PFSK-1 (cell line): ENCODE data around the gene RTCA.

Experiments used
- FOXP2 ChIP-seq: optimal IDR thresholded peaks from 2 replicates; pipeline ENCODE3; 2011; ENCODE audit warnings: borderline replicate concordance, control low read depth, inconsistent platforms; ENCODE audit not compliant: insufficient read depth; ENCODE audit errors: extremely low read length, extremely low read depth
- POLR2AphosphoS5 ChIP-seq: IDR thresholded peaks from 2 replicates; pipeline ENCODE4 v1.6.1; 2012; ENCODE audit warnings: low read depth, mild to moderate bottlenecking, control low read depth, low read length, moderate library complexity
- SIN3A ChIP-seq: IDR thresholded peaks from 2 replicates; pipeline ENCODE4 v1.6.1; 2012; ENCODE audit warnings: mild to moderate bottlenecking, low read length, moderate library complexity, borderline replicate concordance; ENCODE audit not compliant: insufficient read depth
- TAF1 ChIP-seq: IDR thresholded peaks from 2 replicates; pipeline ENCODE4 v1.6.1; 2012; ENCODE audit warnings: low read length, control low read depth, borderline replicate concordance; ENCODE audit not compliant: insufficient read depth
- TF ChIP-seq, protein P1 (sequence below), 2 experiments: IDR thresholded peaks; 2 replicates each; pipeline versions ENCODE4 v1.6.1 to v1.8.0; 2011 to 2012; ENCODE audit warnings: low read depth in 2 of 2, low read length in 2 of 2, control low read depth in 1 of 2, inconsistent platforms in 1 of 2, mild to moderate bottlenecking in 1 of 2, moderate library complexity in 1 of 2; ENCODE audit not compliant: insufficient read depth in 1 of 2

The RTCA gene

DNA sequence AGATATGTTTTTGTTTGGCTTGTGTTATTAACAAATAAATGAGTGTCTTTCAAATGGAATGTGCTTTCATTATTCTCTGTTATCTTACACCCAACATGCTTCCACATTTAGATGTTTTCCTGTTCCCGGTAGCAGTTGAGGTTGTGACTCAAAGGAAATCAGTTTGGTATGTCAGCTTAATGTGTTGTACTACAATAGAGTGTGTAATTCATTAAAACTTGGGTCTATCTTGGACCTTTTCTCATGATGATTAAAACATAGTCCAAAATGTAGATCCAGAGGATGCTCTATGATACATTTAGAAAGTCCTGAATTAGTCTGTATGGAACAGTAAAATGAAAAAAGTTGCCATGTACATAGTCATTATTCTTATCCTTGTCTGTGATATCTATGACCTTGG is 26.7 kb downstream of the RTCA start:
- TF ChIP-seq POLR2AphosphoS5 (no peak), TAF1 (no peak), FOXP2 (no peak), SIN3A (no peak)
- TF ChIP-seq, protein P1, sequence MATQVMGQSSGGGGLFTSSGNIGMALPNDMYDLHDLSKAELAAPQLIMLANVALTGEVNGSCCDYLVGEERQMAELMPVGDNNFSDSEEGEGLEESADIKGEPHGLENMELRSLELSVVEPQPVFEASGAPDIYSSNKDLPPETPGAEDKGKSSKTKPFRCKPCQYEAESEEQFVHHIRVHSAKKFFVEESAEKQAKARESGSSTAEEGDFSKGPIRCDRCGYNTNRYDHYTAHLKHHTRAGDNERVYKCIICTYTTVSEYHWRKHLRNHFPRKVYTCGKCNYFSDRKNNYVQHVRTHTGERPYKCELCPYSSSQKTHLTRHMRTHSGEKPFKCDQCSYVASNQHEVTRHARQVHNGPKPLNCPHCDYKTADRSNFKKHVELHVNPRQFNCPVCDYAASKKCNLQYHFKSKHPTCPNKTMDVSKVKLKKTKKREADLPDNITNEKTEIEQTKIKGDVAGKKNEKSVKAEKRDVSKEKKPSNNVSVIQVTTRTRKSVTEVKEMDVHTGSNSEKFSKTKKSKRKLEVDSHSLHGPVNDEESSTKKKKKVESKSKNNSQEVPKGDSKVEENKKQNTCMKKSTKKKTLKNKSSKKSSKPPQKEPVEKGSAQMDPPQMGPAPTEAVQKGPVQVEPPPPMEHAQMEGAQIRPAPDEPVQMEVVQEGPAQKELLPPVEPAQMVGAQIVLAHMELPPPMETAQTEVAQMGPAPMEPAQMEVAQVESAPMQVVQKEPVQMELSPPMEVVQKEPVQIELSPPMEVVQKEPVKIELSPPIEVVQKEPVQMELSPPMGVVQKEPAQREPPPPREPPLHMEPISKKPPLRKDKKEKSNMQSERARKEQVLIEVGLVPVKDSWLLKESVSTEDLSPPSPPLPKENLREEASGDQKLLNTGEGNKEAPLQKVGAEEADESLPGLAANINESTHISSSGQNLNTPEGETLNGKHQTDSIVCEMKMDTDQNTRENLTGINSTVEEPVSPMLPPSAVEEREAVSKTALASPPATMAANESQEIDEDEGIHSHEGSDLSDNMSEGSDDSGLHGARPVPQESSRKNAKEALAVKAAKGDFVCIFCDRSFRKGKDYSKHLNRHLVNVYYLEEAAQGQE (IDR thresholded peaks at IDR 0.05; ENCODE audit: insufficient read depth in 1 of 2, low read depth in 2 of 2, low read length in 2 of 2): no peak

- 0 out of 2 replicates have a peak, but pooled peaks have one; percentile 8 for TF ChIP-seq POLR2AphosphoS5
- no peak for TF ChIP-seq SIN3A
- no peak for TF ChIP-seq FOXP2
These were observed 30.1 kb downstream of the RTCA start for GRCh38 chr1:100296140-100296539.

DNA sequence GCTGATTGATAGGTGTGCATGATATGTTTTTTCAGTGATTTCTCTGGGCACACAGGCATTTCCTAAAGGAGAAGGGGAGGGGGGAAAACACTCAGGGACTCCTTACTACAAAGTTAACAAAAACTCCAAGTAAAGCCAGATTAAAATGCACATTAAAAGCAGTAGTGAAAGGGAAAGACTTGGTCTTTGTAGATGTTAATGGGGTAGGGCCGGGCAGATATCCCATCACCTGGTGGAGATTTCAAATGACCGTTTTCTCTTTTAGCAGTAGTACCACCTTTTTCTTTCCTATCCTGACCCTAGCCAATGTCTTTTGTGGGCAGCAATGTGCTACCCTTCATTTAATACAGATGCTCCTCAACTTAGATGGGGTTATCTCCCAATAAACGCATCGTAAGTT is 32.5 kb downstream of the RTCA start:
- TF ChIP-seq POLR2AphosphoS5: no peak
- no peak for TF ChIP-seq FOXP2
- TF ChIP-seq SIN3A: no peak
- TF ChIP-seq, protein P1 (IDR thresholded peaks at IDR 0.05; ENCODE audit: insufficient read depth in 1 of 2, low read depth in 2 of 2, low read length in 2 of 2): no peak
- no peak for TF ChIP-seq TAF1

DNA sequence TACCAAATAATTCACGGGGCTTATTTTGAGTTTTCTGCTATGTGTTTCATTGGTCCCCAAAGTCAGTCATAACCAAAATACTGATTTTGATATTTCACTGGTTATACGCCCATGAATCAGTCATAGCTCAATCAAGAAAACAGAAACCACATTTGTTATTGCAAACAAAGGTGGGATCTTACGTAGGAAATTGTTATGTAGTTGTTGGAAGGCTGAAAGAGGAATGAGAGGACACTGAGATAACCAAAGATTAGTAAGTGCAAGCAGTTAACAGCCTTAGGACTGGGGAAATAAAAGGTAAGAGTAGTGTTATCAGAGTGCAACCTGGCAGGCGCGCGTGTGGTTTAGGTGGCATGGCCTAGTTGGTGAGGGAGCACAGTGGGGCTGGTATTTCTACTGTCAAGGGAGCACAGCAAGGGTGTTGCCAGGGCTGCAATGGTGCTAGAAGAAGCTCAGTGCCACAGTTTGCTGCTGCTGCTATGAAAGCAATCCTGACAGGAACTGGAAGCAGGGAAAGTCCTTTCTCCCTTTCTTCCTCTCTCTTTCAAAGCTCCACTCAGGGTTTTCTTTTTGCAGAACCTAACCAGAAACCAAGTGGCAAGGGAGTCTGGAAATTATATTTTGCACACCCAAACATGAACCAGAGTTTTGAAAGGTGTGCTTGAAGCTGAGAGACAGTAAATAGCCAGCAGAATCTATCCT is 33.7 kb downstream of the RTCA start:
- TF ChIP-seq POLR2AphosphoS5: no peak
- TF ChIP-seq TAF1: no peak
- TF ChIP-seq, protein P1 (IDR thresholded peaks at IDR 0.05; ENCODE audit: insufficient read depth in 1 of 2, low read depth in 2 of 2, low read length in 2 of 2): no peak
- TF ChIP-seq SIN3A: no peak
- no peak for TF ChIP-seq FOXP2

GRCh38 chr1:100300691-100301090 is 34.7 kb downstream of the RTCA start:
- TF ChIP-seq TAF1 (no peak), POLR2AphosphoS5 (no peak), SIN3A (no peak), FOXP2 (no peak)
- TF ChIP-seq, protein P1 (IDR thresholded peaks at IDR 0.05; ENCODE audit: insufficient read depth in 1 of 2, low read depth in 2 of 2, low read length in 2 of 2): no peak
